Heart left ventricle (tissue), 13 donors: Measurements from ENCODE around the gene KLHDC7B.

Experiments
- CTCF ChIP-seq, 12 donors: fragments of 200-600 bp; sonication (generic) in 4 of 12; IDR thresholded peaks; one replicate each; pipeline versions ENCODE4 v1.5.0 to v1.8.0; 2018 to 2022; ENCODE audit warnings: antibody characterized with exemption in 12 of 12, mild to moderate bottlenecking in 5 of 12
- POLR2A ChIP-seq, 2 donors: fragments of 450-650 bp; IDR thresholded peaks; one replicate each; pipeline ENCODE4 v1.6.1; 2017; ENCODE audit warnings: antibody characterized with exemption in 2 of 2, mild to moderate bottlenecking in 2 of 2, moderate library complexity in 2 of 2
- donor health status: ischemic (EF 13 %, LVEDD 7.1; RV severe dilation, severe dysfunction).
- donor health status: DM: no; HTN: yes; CAD: no.
- donor health status: DM: no; HTN: no; CAD: no.
- donor health status: ischemic (EF 25% LVEDD 6.9; RV normal size, moderate dysfunction).
- donor health status: ischemic (EF 25% LVEDD 5.7; RV mildly dilated, moderate dysfunction).
- donor health status: ischemic (EF 35%, LVEDD 5.7; RV mildly dilated, moderate dysfunction).
- donor health status: nonischemic (EF 11% LVEDD 7.7; RV severe dilation, severe dysfunction).
- donor health status: DM: yes; HTN: yes; CAD: no.
- donor health status: PGD.
- donor health status: ischemic (EF 29% LVEDD 5.4; RV normal size, mild dysfunction).
- donor health status: nonischemic (EF 23%, LVEDD 6.1; RV moderate dilation, normal function).

- TF ChIP-seq POLR2A (IDR thresholded peaks at IDR 0.05) (no peak), CTCF (IDR thresholded peaks at IDR 0.05) (no peak)
Observed at GRCh38 chr22:50522806-50523438, 22.8 kb upstream of the KLHDC7B start.
